Measurements from ENCODE around the gene NOM1. TPM values are rescaled to one million over a fixed set of nuclear protein-coding genes. Genes with fewer than 3 reads are reported as not detected.

The NOM1 gene
- total RNA-seq, 1 donor from 2014 or later = 28.2 TPM

DNA sequence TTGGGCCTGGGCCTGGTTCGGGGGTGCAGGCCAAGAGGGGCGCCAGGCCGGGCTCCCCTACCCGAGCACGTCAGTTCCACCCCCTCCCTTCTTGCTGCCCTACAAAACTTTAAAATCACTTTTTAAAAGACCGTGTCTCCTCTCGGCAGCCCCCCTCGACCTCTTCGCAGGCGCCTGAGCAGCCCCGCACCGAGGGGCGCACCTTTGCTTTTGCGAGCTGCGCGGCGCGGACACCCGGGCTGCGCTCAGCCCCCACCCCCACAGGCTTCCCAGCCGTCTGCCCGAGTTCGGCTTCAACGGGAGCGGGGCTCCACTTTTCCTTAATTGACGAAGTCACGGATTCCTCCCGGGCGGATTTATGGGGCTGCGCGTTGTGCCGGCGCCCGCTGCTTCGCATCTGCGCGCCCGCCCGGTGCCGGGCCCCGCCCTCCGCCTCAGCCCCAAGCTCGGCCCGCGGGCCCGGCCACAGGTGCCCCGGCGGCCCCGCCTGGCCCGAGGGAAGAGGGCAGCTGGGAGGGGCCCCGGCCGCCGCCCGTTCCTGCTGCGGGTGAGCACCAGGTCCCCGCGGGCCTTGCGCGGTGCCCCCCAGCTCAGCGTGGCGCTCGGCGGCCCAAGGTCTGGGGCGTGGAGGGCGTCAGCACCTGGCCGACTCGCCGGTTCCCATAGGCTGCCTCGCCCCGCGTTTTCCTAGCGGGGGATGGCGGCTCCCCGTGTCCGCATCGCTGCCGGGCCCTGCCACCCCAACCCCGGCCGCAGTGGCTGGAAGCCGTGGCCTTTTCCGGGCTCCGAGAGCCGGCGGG lies 71.8 kb downstream of the NOM1 start:
- DNase-seq (ENCODE audit: low read depth, low spot score) = no peak

DNA sequence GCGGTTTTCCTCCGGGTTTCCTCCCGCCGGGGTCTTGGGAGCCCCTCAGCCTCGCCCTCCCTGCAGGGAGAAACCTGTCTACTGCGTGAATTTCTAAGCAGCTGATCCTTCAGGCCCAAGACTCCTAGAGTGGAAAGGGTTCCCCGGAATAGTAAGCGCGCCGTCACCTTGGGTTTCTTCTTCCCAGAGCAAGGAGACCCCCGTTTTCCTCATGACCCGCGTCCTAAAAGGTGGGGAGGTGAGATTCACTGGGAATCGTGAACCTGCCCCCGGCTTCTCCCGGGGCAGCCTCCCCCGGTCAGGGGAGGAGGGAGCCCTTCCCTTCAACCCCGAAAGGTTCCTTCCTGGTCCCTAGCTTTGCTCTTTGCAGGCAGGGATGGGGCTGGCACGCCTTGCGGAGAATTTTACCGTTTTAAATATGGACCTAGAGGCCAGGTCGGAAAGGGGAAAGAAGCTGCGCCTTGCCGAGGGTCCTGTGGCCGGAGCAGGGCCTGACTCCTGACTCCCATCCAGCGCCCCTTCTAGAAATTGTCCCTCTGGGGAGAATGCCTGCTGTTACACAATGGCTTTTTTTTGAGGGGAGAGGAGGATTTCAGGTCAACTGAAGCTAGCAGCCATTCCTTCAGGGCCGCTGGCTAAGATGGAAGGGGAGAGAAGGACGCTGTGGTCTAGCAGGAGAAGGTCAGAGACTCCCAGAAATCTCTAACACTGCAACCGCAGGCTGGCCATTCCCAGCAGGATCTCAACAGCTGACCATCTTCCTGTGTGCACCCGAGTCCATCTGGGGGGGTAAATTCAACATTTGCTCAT lies 72.6 kb downstream of the NOM1 start:
- H3K36me3 Mint-ChIP-seq (ENCODE audit: low read depth) = no peaks in the 10 kb centered on the region
- H3K4me3 Mint-ChIP-seq = no peak overlapping the region
- DNase-seq (ENCODE audit: low read depth, low spot score) = no peak
- H3K27ac Mint-ChIP-seq (ENCODE audit: unreplicated experiment) = no peak overlapping the region
- no peaks in the 10 kb centered on the region for H3K9me3 Mint-ChIP-seq
- TF ChIP-seq, protein P1, sequence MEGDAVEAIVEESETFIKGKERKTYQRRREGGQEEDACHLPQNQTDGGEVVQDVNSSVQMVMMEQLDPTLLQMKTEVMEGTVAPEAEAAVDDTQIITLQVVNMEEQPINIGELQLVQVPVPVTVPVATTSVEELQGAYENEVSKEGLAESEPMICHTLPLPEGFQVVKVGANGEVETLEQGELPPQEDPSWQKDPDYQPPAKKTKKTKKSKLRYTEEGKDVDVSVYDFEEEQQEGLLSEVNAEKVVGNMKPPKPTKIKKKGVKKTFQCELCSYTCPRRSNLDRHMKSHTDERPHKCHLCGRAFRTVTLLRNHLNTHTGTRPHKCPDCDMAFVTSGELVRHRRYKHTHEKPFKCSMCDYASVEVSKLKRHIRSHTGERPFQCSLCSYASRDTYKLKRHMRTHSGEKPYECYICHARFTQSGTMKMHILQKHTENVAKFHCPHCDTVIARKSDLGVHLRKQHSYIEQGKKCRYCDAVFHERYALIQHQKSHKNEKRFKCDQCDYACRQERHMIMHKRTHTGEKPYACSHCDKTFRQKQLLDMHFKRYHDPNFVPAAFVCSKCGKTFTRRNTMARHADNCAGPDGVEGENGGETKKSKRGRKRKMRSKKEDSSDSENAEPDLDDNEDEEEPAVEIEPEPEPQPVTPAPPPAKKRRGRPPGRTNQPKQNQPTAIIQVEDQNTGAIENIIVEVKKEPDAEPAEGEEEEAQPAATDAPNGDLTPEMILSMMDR (conservative IDR thresholded peaks at IDR 0.05) = no peak
- peaks cover 91% of the 10 kb centered on the region for H3K27me3 Mint-ChIP-seq (ENCODE audit: low read depth)
- H3K4me1 Mint-ChIP-seq = no peaks in the 10 kb centered on the region

More for the DNA sequence above, 71.8 kb downstream of the NOM1 start:
- Mint-ChIP-seq H3K27ac (ENCODE audit: unreplicated experiment) (no peak overlapping the region), H3K36me3 (ENCODE audit: low read depth) (no peaks in the 10 kb centered on the region), H3K9me3 (no peaks in the 10 kb centered on the region), H3K27me3 (ENCODE audit: low read depth) (peaks cover 91% of the 10 kb centered on the region), H3K4me1 (no peaks in the 10 kb centered on the region), H3K4me3 (no peak overlapping the region)
- TF ChIP-seq, protein P1 (conservative IDR thresholded peaks at IDR 0.05) = no peak

Other genes starting within 250 kb of the NOM1 start
- 55.1 and 58.0 TPM in 2 replicates for gene LMBR1, start 56.5 kb upstream of the NOM1 start, total RNA-seq
- gene MNX1, start 61.0 kb downstream of the NOM1 start, total RNA-seq = 0.14 and 0.34 TPM in 2 replicates
- gene UBE3C, start 189.2 kb downstream of the NOM1 start, total RNA-seq = 46.1 and 46.8 TPM in 2 replicates